Measurements from ENCODE around the gene STK32C.

The STK32C gene

GRCh38 chr10:132308587-132309470 lies 1.1 kb upstream of the STK32C start:
- no peak for DNase-seq (ENCODE audit: low spot score)
- no peak for TF ChIP-seq CTCF (IDR thresholded peaks at IDR 0.05; ENCODE audit: borderline replicate concordance, control extremely low read depth, extremely low read depth, insufficient read depth, missing control alignments)
- in situ Hi-C loops (cut with MboI; ENCODE audit: low sequenced_read_pairs, unreplicated experiment) = no loop called here

GRCh38 chr10:132306864-132307751 lies 642 bp downstream of the STK32C start:
- in situ Hi-C loops (cut with MboI; ENCODE audit: low sequenced_read_pairs, unreplicated experiment) = no loop called here
- TF ChIP-seq CTCF (IDR thresholded peaks at IDR 0.05; ENCODE audit: borderline replicate concordance, control extremely low read depth, extremely low read depth, insufficient read depth, missing control alignments) = no peak
- DNase-seq (ENCODE audit: low spot score) = no peak

- no peak for TF ChIP-seq CTCF (IDR thresholded peaks at IDR 0.05; ENCODE audit: borderline replicate concordance, control extremely low read depth, extremely low read depth, insufficient read depth, missing control alignments)
- in situ Hi-C loops (cut with MboI; ENCODE audit: low sequenced_read_pairs, unreplicated experiment) = no loop called here
- no peak for DNase-seq (ENCODE audit: low spot score)
Observed at GRCh38 chr10:132306343-132306685, 1.4 kb downstream of the STK32C start.

- in situ Hi-C loops (cut with MboI; ENCODE audit: low sequenced_read_pairs, unreplicated experiment) = no loop called here
- DNase-seq (ENCODE audit: low spot score) = no peak
- TF ChIP-seq CTCF (IDR thresholded peaks at IDR 0.05; ENCODE audit: borderline replicate concordance, control extremely low read depth, extremely low read depth, insufficient read depth, missing control alignments) = no peak
Observed at GRCh38 chr10:132305654-132306342, 2.0 kb downstream of the STK32C start.

GRCh38 chr10:132304756-132305509 lies 2.8 kb downstream of the STK32C start:
- TF ChIP-seq CTCF (IDR thresholded peaks at IDR 0.05; ENCODE audit: borderline replicate concordance, control extremely low read depth, extremely low read depth, insufficient read depth, missing control alignments) = no peak
- no peak for DNase-seq (ENCODE audit: low spot score)
- in situ Hi-C loops (cut with MboI; ENCODE audit: low sequenced_read_pairs, unreplicated experiment) = no loop called here

Measured in GM13976 (cell line).